ENCODE results near the gene MIXL1.
"Not testable (repeated sequence)": the region's sequence is repeated elsewhere in the genome, so short reads cannot be mapped to it uniquely, and the experiment has no call there.

The MIXL1 gene

GRCh38 chr1:226216056-226216455, 7.4 kb upstream of the MIXL1 start:
- no peak for DNase-seq

GRCh38 chr1:226217273-226217672, 6.2 kb upstream of the MIXL1 start:
- no peak for DNase-seq

- no peak for DNase-seq
Measured at GRCh38 chr1:226220473-226221189, 2.8 kb upstream of the MIXL1 start.

- peak; percentile 32 for DNase-seq
Measured at GRCh38 chr1:226222686-226223085, 778 bp upstream of the MIXL1 start.

- DNase-seq: peak; percentile 30
Measured at GRCh38 chr1:226223786-226224244, 351 bp downstream of the MIXL1 start.

GRCh38 chr1:226226601-226227000, 3.1 kb downstream of the MIXL1 start:
- DNase-seq: no peak

GRCh38 chr1:226233293-226233692, 9.8 kb downstream of the MIXL1 start:
- no peak for DNase-seq

- no peak for DNase-seq
Measured at GRCh38 chr1:226233806-226234205, 10.3 kb downstream of the MIXL1 start.

GRCh38 chr1:226236826-226237225, 13.4 kb downstream of the MIXL1 start:
- DNase-seq: no peak

GRCh38 chr1:226239421-226239820, 16.0 kb downstream of the MIXL1 start:
- DNase-seq: no peak

- DNase-seq: no peak
Measured at GRCh38 chr1:226248091-226248490, 24.6 kb downstream of the MIXL1 start.

GRCh38 chr1:226248796-226249195, 25.3 kb downstream of the MIXL1 start:
- no peak for DNase-seq

GRCh38 chr1:226250511-226250910, 27.0 kb downstream of the MIXL1 start:
- DNase-seq: no peak

- not testable (repeated sequence) for DNase-seq
Measured at GRCh38 chr1:226252841-226253240, 29.4 kb downstream of the MIXL1 start.

- no peak for DNase-seq
Measured at GRCh38 chr1:226253933-226254332, 30.5 kb downstream of the MIXL1 start.

GRCh38 chr1:226255380-226255779, 31.9 kb downstream of the MIXL1 start:
- DNase-seq: no peak

- DNase-seq: no peak
Measured at GRCh38 chr1:226261818-226262217, 38.4 kb downstream of the MIXL1 start.

GRCh38 chr1:226268421-226269124, 45.1 kb downstream of the MIXL1 start:
- no peak for DNase-seq

- DNase-seq: not testable (repeated sequence)
Measured at GRCh38 chr1:226272233-226272902, 48.9 kb downstream of the MIXL1 start.

- DNase-seq: no peak
Measured at GRCh38 chr1:226274138-226274537, 50.7 kb downstream of the MIXL1 start.

GRCh38 chr1:226276077-226276682, 52.7 kb downstream of the MIXL1 start:
- no peak for DNase-seq

Data from activated CD4-positive, alpha-beta T cell treated with anti-CD3 and anti-CD28 coated beads for 48 hours (primary cell).